Large intestine (tissue), 3 donors: ENCODE measurements around the gene CACNA1S. TPM values are rescaled to one million over a fixed set of nuclear protein-coding genes. Genes with fewer than 3 reads are reported as not detected.

Source experiments
- DNase-seq, 2 donors: peaks; one replicate each; pipeline versions ENCODE4 v3.0.0 to v3.0.0-alpha.2; 2013
- H3K27ac ChIP-seq: one replicate; pipeline ENCODE4 v1.5.1; 2013; ENCODE audit warnings: low read length
- H3K27me3 ChIP-seq: 2 replicates; pipeline ENCODE4 v1.6.1; 2013; ENCODE audit warnings: low read length; ENCODE audit not compliant: control insufficient read depth, insufficient read depth
- H3K36me3 ChIP-seq: 2 replicates; pipeline ENCODE4 v1.6.1; 2013; ENCODE audit warnings: low read length; ENCODE audit not compliant: control insufficient read depth, insufficient read depth
- H3K4me1 ChIP-seq: one replicate; pipeline ENCODE4 v1.6.1; 2013; ENCODE audit warnings: low read length; ENCODE audit not compliant: control insufficient read depth, insufficient read depth
- H3K4me3 ChIP-seq: one replicate; pipeline ENCODE4 v1.5.1; 2013; ENCODE audit warnings: low read length
- H3K9me3 ChIP-seq: one replicate; pipeline ENCODE4 v1.6.1; 2013; ENCODE audit warnings: mild to moderate bottlenecking, low read depth, low read length, moderate library complexity; ENCODE audit not compliant: control insufficient read depth
- WGBS: methylation state at CpG from one replicate; pipeline ENCODE4 v1.1.5; 2013; ENCODE audit warnings: low lambda C conversion rate; ENCODE audit not compliant: insufficient coverage; 5-methylcytosine and 5-hydroxymethylcytosine counted together
- polyA plus RNA-seq: library from polyadenylated mRNA; unstranded; fragments of 120-200 nt; gene quantifications from one replicate; pipeline ENCODE4 v1.2.1, GENCODE V29; 2013

Gene CACNA1S
- polyA plus RNA-seq, 1 donor, result 0.15 TPM

DNA sequence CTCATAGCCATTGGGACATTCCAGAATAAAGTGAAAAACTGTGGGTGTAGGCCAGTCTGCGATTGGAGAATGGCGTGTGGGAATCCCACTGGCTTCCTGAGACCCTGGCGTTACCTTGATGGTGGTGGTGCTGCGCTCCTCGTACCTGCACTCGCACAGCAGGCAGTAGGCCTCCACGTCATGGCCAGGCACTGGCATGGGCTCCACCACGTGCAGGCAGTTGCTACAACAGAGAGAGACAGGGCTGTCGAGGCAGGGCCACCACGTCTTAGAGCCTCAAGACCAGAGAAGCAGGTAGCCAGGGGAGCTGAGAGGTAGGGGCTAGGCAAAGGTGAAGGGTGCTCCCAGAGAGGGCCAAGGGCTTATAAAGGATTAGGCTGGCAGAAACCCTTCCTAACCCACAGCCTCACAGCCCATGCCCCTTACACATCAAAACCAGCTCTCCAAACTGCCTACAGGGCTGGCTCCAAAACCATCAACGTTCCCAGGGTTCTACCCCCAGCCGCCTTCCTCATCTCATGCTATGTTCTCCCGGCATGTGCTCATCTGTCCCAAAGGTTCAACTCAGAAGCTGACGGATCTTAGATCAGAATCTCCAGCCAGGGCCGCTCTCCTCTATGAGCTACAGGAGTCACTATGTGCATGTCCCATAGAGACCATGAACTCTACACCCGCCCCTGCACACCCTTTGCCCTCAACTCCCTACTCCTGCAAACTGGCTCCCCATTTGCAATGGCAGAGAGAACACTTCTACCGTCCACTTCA, 34.6 kb upstream of the CACNA1S start:
- no peak for DNase-seq
- no CpG with 5 or more reads among the region's 17 CpGs for WGBS
- Histone ChIP-seq H3K4me1 (no peaks in the 10 kb centered on the region), H3K27ac (no peak overlapping the region), H3K9me3 (no peaks in the 10 kb centered on the region), H3K36me3 (peaks cover 79% of the 10 kb centered on the region), H3K4me3 (no peak overlapping the region), H3K27me3 (no peaks in the 10 kb centered on the region)

DNA sequence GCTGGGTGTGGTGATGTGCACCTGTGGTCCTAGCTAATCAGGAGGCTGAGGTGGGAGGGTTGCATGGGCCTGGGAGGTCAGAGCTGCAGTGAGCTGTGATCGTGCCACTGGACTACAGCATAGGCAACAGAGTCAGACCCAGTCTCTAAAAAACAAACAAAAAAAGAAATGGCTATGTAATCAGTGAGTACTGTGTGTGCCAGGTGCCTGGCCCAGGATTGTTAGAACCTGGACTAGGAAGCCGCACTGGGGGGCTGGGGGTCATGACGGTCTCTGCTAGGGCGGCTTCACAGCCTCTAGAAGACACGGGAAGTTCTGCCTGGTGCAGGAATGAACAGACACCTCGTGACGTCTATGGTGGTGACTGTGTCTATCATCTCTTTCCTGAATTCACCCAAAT, 33.6 kb upstream of the CACNA1S start:
- Histone ChIP-seq H3K9me3 (no peaks in the 10 kb centered on the region), H3K27ac (no peak overlapping the region), H3K4me1 (no peaks in the 10 kb centered on the region), H3K4me3 (no peak overlapping the region), H3K36me3 (peaks cover 81% of the 10 kb centered on the region), H3K27me3 (no peaks in the 10 kb centered on the region)
- WGBS, result no CpG with 5 or more reads among the region's 7 CpGs
- no peak for DNase-seq

DNA sequence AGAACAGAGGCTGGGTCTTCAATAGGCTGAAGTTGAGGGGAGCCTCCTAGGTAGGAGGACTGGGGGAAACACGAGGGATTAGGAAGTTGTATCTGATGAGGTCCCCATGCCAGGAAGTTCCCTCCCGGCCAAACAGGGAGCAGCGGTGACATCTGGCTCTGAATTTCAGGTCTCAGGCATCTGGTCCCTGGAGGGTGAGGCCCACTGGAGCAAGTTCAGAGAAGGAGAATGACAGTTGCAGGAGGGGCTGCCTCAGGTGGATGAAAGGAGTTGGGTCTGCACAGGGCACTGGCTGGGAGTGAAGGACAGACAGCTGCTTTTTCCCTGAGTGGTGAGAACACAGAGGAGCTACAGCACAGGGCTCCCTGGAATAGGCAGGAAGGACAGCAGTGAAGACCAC, 32.9 kb upstream of the CACNA1S start:
- WGBS, result no CpG with 5 or more reads among the region's 3 CpGs
- no peak for DNase-seq
- H3K4me3 ChIP-seq, result no peak overlapping the region
- H3K9me3 ChIP-seq, result no peaks in the 10 kb centered on the region
- H3K27me3 ChIP-seq, result no peaks in the 10 kb centered on the region
- no peak overlapping the region for H3K27ac ChIP-seq
- H3K4me1 ChIP-seq, result no peaks in the 10 kb centered on the region
- peaks cover 81% of the 10 kb centered on the region for H3K36me3 ChIP-seq

DNA sequence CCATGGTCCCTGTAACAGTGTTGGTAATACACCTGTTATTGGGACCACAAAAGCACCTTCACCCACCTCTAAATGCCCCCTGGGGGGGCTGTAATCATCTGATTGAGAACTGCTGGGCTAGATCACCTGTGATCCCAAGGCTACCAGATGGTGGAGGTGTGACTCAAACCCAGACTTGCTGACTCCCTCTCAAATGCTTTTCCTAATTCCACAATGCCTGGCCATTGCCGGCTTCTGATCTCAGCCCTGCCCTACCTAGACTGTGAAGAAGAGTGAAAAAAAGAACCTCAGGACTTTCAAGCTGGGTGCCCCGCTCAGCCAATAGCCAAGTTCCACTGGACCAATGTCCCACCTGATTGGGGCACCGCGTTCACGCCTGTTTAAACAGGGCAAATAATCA, 32.5 kb upstream of the CACNA1S start:
- Histone ChIP-seq H3K36me3 (peaks cover 80% of the 10 kb centered on the region), H3K9me3 (no peaks in the 10 kb centered on the region), H3K27me3 (no peaks in the 10 kb centered on the region), H3K4me1 (no peaks in the 10 kb centered on the region), H3K4me3 (no peak overlapping the region), H3K27ac (no peak overlapping the region)
- DNase-seq, result no peak
- no CpG with 5 or more reads among the region's 5 CpGs for WGBS

DNA sequence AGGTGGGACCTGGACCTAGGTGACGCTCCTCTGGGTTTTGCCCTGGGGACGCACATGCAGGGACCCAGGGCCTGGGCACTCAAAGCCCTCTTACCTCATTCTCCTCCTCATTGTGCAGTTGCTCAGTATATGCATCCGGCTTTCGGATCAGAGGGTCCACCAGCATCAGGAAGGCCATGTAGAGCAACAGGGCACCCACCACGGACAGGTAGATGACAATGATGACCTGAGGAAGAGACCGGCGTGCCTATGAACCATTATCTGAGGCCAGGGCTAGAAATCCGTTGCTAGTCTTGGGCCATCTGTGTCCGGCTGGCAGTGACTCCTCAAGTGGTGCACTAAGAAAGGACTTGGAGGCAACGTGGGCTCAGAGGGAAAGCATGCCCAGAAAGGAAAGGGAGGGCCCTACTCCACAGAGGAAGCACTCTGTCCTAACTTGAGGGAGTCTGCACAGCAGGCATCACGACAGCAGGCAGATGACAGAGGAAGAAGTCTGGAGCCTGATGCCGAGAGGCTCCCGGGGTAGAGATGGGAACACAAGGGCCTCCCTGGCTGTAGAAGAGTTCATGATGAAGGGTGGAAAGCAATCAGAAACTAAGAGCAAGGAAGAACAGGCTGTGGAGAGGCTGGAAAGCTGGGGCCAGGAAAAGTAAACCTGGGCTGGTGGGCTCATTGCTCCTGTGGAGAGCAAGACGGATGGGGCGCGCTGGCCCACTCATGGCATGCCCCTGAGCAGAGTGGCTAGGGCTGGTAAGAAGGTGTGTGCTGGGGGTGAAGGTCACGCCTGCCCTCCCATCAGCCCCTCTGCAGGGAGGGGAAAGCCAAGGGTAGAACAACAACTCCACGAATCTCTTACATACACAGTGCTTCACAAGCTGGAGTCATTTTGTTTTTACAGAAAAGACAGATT, 31.8 kb upstream of the CACNA1S start:
- H3K27me3 ChIP-seq, result no peaks in the 10 kb centered on the region
- no peaks in the 10 kb centered on the region for H3K9me3 ChIP-seq
- no peaks in the 10 kb centered on the region for H3K4me1 ChIP-seq
- peaks cover 83% of the 10 kb centered on the region for H3K36me3 ChIP-seq
- no peak overlapping the region for H3K4me3 ChIP-seq
- DNase-seq, result no peak
- no CpG with 5 or more reads among the region's 18 CpGs for WGBS
- H3K27ac ChIP-seq, result no peak overlapping the region

DNA sequence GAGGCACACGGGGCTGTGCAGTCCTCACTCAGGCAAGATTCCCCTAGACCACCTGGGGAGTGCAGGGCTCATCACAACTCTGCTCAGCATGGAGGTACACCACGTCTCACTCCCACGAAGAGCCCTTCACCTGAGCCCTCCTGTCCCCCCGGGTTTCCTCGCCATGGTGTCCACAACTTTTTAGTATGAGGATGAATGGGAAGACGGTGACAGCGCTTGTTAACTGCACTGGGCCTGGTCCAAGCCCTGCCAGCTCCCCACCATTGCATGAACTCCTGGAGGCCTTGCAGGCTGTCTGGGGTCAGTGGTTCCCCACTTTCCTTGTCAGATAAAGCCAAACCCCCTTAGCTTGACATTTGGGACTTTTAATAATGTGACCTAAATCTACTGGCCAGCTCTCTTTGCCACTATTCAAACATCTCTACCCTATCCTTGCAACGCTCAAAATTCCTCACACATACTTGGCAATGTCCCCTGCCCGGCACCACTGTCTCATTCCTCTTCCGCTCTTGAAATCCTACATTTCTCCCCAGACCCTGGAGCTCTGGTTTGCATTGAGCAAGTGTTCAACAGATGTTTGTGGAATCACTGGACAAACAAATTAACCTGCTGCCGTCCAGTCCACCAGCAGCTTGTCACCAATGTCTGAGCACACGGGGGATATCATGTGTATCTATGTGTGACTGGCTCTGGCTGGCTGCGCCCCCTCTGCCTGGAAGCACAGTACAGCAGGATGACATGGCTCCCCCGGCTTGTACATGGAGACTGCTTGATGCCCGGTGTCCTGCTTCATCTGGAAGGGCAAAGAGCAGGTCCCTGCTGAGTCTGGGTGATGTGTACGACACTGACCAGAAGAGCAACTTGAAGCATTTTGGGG, 30.9 kb upstream of the CACNA1S start:
- Histone ChIP-seq H3K4me3 (no peak overlapping the region), H3K9me3 (no peaks in the 10 kb centered on the region), H3K27me3 (no peaks in the 10 kb centered on the region), H3K36me3 (peaks cover 79% of the 10 kb centered on the region), H3K4me1 (no peaks in the 10 kb centered on the region), H3K27ac (no peak overlapping the region)
- no CpG with 5 or more reads among the region's 16 CpGs for WGBS
- no peak for DNase-seq

DNA sequence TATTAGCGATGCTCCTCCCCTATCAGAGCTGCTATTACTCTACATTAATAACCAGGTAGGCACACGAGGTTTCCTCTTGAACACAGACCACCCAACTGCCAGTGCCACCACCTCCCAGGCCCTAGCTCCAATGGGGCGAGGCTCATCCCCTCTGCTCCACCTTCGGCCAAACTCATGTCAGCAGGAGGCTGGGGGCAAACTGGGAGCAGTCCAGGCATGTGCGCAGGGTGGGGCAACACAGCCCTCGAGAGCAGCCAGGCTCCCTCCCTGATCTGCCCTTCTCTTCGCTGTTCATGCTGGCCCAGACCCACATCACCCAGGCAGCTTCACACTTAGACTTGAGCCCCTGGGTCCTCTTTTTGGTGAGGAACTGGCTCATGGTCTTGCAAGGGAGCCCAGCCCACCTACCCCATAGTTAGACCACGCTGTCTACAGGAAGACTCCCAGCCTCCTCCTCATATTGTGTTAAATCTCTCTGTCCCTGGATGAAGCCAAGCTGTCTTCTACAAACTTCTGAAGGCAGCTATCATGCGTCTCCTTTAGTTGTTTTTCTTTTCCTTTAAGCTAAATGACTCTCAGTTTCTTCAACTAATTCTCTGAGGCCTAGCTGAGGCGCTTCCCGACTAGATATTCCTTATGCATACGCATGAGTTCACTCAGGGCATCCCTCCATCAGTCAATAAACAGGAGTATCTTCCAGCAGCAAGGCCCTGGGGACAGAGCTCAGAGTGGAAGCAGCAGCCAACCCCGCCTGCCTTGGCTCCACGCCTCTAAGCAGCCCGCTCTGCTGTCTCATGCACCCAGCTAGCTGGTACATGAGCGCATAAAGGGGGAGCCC, 30.0 kb upstream of the CACNA1S start:
- 80% methylated on average over 1 of the region's 16 CpGs for WGBS
- no peak overlapping the region for H3K27ac ChIP-seq
- H3K4me1 ChIP-seq, result no peaks in the 10 kb centered on the region
- H3K4me3 ChIP-seq, result no peak overlapping the region
- no peaks in the 10 kb centered on the region for H3K27me3 ChIP-seq
- peaks cover 76% of the 10 kb centered on the region for H3K36me3 ChIP-seq
- H3K9me3 ChIP-seq, result no peaks in the 10 kb centered on the region
- no peak for DNase-seq

DNA sequence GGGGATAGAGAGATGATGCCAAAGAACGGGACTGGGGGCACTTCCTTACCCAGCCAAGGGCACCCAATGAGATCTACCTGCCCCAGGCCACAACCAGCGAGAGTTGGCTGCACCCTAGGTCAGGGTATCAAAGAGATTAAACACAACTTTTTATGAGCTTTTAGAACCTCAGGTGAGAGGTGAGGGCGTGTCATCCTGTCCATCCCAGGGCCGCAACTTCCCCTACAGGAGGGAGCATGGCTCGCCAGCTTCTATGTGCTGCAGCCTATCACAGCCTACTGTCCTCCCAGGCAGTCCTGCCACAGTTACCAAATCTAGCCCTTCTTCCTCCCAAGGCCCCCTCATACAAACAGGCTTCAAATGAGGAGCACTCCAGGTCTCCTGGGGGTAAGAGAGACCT, 29.2 kb upstream of the CACNA1S start:
- Histone ChIP-seq H3K36me3 (peaks cover 75% of the 10 kb centered on the region), H3K4me3 (no peak overlapping the region), H3K9me3 (no peaks in the 10 kb centered on the region), H3K4me1 (no peaks in the 10 kb centered on the region), H3K27ac (no peak overlapping the region), H3K27me3 (no peaks in the 10 kb centered on the region)
- WGBS, result no CpG with 5 or more reads among the region's 5 CpGs
- no peak for DNase-seq

DNA sequence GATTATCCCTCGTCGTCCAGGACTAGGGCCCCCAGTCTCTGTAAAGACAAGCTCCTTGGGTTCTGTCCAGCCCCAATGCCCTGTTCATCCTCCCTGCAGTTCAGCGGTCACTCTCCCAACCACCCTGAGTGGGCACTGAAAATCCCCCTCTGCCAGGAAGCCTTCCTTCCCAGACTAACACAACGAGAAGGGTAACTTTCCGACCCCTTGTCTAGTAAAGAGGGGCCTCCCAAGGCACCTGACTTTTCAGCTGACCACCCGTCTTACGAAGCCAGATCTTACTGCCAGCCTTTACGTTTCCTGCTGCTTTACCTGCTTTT, 28.7 kb upstream of the CACNA1S start:
- H3K4me3 ChIP-seq, result no peak overlapping the region
- no peak overlapping the region for H3K27ac ChIP-seq
- WGBS, result no CpG with 5 or more reads among the region's 8 CpGs
- no peaks in the 10 kb centered on the region for H3K27me3 ChIP-seq
- no peaks in the 10 kb centered on the region for H3K4me1 ChIP-seq
- no peak for DNase-seq
- H3K36me3 ChIP-seq, result peaks cover 77% of the 10 kb centered on the region
- no peaks in the 10 kb centered on the region for H3K9me3 ChIP-seq
